GM19351 (cell line): ENCODE results near the gene HSD17B12.

ENCODE experiments used
- ATAC-seq: cut with Tn5 transposase; IDR thresholded peaks from one replicate; pipeline ENCODE4 v1.9.1; 2021; ENCODE audit warnings: mild to moderate bottlenecking, moderate library complexity; ENCODE audit not compliant: unreplicated experiment

HSD17B12 gene

GRCh38 chr11:43797337-43797736 lies 116.8 kb downstream of the HSD17B12 start:
- ATAC-seq, result peak; percentile 51

- no peak for ATAC-seq
Measured at GRCh38 chr11:43797866-43798265, 117.3 kb downstream of the HSD17B12 start.

GRCh38 chr11:43802509-43802908 lies 122.0 kb downstream of the HSD17B12 start:
- ATAC-seq, result no peak

- no peak for ATAC-seq
Measured at GRCh38 chr11:43803766-43804165, 123.2 kb downstream of the HSD17B12 start.

GRCh38 chr11:43806976-43807375 lies 126.4 kb downstream of the HSD17B12 start:
- no peak for ATAC-seq

- no peak for ATAC-seq
Measured at GRCh38 chr11:43810929-43811596, 130.5 kb downstream of the HSD17B12 start.

GRCh38 chr11:43812471-43812870 lies 131.9 kb downstream of the HSD17B12 start:
- no peak for ATAC-seq

- no peak for ATAC-seq
Measured at GRCh38 chr11:43818220-43818619, 137.7 kb downstream of the HSD17B12 start.

GRCh38 chr11:43819926-43820325 lies 139.4 kb downstream of the HSD17B12 start:
- ATAC-seq, result peak; percentile 50

GRCh38 chr11:43823316-43823715 lies 142.8 kb downstream of the HSD17B12 start:
- no peak for ATAC-seq

- no peak for ATAC-seq
Measured at GRCh38 chr11:43823851-43824250, 143.3 kb downstream of the HSD17B12 start.

- no peak for ATAC-seq
Measured at GRCh38 chr11:43825217-43825816, 144.8 kb downstream of the HSD17B12 start.

GRCh38 chr11:43830928-43831440 lies 150.4 kb downstream of the HSD17B12 start:
- ATAC-seq, result no peak

GRCh38 chr11:43832536-43832935 lies 152.0 kb downstream of the HSD17B12 start:
- ATAC-seq, result no peak

- ATAC-seq, result no peak
Measured at GRCh38 chr11:43833657-43834073, 153.1 kb downstream of the HSD17B12 start.

- no peak for ATAC-seq
Measured at GRCh38 chr11:43834286-43834685, 153.7 kb downstream of the HSD17B12 start.

GRCh38 chr11:43835104-43835503 lies 154.6 kb downstream of the HSD17B12 start:
- ATAC-seq, result no peak

GRCh38 chr11:43837879-43838278 lies 157.3 kb downstream of the HSD17B12 start:
- no peak for ATAC-seq

GRCh38 chr11:43842021-43842420 lies 161.5 kb downstream of the HSD17B12 start:
- no peak for ATAC-seq

- ATAC-seq, result no peak
Measured at GRCh38 chr11:43845816-43846215, 165.3 kb downstream of the HSD17B12 start.

GRCh38 chr11:43852057-43852636 lies 171.6 kb downstream of the HSD17B12 start:
- peak; percentile 94 for ATAC-seq

- no peak for ATAC-seq
Measured at GRCh38 chr11:43853781-43854180, 173.2 kb downstream of the HSD17B12 start.
